ENCODE measurements around the gene SERPINA10. TPM values are rescaled to one million over a fixed set of nuclear protein-coding genes. Genes with fewer than 3 reads are reported as not detected.

Gene SERPINA10
- total and polyA plus RNA-seq, 10 of the 15 experiments (the other 5 are each of a cell fraction or from before 2014, with no cell fraction given) = not detected

DNA sequence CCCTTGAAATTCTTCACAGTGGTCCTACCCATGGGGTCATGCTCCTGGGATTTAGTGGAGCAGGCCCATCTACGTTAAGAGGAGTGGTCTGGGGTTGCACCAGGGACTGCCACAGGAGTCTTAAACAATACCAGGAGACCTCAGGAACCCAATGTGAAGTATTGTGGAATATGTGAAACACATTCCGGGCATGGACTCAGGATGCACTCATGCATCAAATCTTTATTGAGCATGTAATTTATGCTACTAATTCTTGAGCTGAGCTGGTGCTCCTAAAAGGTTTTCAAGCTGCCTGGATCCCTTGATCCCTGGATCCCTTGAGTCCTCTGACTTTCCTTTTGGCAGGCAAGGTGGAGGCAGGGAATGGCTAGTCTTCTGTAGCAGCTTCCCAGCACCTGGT, 8.8 kb downstream of the SERPINA10 start:
- intact Hi-C loops (cut with micrococcal nuclease; ENCODE audit: unreplicated experiment) (no loop called here), in situ Hi-C loops (cut with MboI) (no loop called here)
- ATAC-seq (no peak), DNase-seq (ENCODE audit: low read depth, low spot score) (no peak), FAIRE-seq (no peak)
- no peaks in the 10 kb centered on the region for H3K36me3 ChIP-seq (ENCODE audit: control insufficient read depth in 2 of 2, insufficient read depth in 2 of 2, low read length in 1 of 2)
- H2AFZ ChIP-seq (ENCODE audit: control insufficient read depth, low read depth, low read length) = no peak overlapping the region
- no peak overlapping the region for H3K27ac ChIP-seq (ENCODE audit: control insufficient read depth, insufficient read depth)
- CTCF ChIA-PET = no interaction called here
- no peaks in the 10 kb centered on the region for H3K9me3 ChIP-seq (replicated peaks; ENCODE audit: control insufficient read depth, insufficient read depth, low read length)
- H3K4me2 ChIP-seq (ENCODE audit: control insufficient read depth, insufficient read depth) = no peak overlapping the region
- SMC1A ChIA-PET (ENCODE audit: uncharacterized antibody, unreplicated experiment) = no interaction called here
- H3K79me2 ChIP-seq (ENCODE audit: control insufficient read depth, insufficient read depth, low read length) = no peaks in the 10 kb centered on the region
- no peak for TF ChIP-seq CEBPB (IDR thresholded peaks at IDR 0.05; ENCODE audit: borderline replicate concordance in 1 of 2, low read depth in 2 of 2, low read length in 2 of 2)
- TF ChIP-seq RAD21 (IDR thresholded peaks at IDR 0.05; ENCODE audit: insufficient read depth, low read depth, low read length) = no peak
- TF ChIP-seq SUZ12 (IDR thresholded peaks at IDR 0.05; ENCODE audit: unreplicated experiment) = no peak
- TF ChIP-seq, protein P1, sequence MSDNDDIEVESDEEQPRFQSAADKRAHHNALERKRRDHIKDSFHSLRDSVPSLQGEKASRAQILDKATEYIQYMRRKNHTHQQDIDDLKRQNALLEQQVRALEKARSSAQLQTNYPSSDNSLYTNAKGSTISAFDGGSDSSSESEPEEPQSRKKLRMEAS (IDR thresholded peaks at IDR 0.05; ENCODE audit: low read depth, low read length) = no peak
- no peak for TF ChIP-seq NR2F1 (conservative IDR thresholded peaks at IDR 0.05)
- TF ChIP-seq ZNF207 (IDR thresholded peaks at IDR 0.05; ENCODE audit: borderline replicate concordance) = no peak
- no peak for TF ChIP-seq HDAC6 (IDR thresholded peaks at IDR 0.05; ENCODE audit: unreplicated experiment)
- TF ChIP-seq, protein P2, sequence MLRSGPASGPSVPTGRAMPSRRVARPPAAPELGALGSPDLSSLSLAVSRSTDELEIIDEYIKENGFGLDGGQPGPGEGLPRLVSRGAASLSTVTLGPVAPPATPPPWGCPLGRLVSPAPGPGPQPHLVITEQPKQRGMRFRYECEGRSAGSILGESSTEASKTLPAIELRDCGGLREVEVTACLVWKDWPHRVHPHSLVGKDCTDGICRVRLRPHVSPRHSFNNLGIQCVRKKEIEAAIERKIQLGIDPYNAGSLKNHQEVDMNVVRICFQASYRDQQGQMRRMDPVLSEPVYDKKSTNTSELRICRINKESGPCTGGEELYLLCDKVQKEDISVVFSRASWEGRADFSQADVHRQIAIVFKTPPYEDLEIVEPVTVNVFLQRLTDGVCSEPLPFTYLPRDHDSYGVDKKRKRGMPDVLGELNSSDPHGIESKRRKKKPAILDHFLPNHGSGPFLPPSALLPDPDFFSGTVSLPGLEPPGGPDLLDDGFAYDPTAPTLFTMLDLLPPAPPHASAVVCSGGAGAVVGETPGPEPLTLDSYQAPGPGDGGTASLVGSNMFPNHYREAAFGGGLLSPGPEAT (IDR thresholded peaks at IDR 0.05; ENCODE audit: low read depth) = no peak
- BruUV-seq (replicated peaks) = no TSS peak
- H3K27me3 ChIP-seq (replicated peaks in 1 of 2; ENCODE audit: control insufficient read depth in 2 of 2, insufficient read depth in 2 of 2, low read length in 1 of 2) = no peaks in the 10 kb centered on the region
- POLR2A ChIA-PET = no interaction called here
- 43% methylated on average over 2 of the region's 2 CpGs for WGBS (ENCODE audit: insufficient coverage, insufficient replicate concordance, low lambda C conversion rate, missing lambda C conversion rate)
- RAD21 ChIA-PET (ENCODE audit: unreplicated experiment) = no interaction called here
- H3K4me1 ChIP-seq (ENCODE audit: control insufficient read depth, insufficient read depth, low read length) = no peaks in the 10 kb centered on the region
- H3K9ac ChIP-seq (ENCODE audit: control insufficient read depth, insufficient read depth, low read length) = no peak overlapping the region
- no peaks in the 10 kb centered on the region for H4K20me1 ChIP-seq (ENCODE audit: control insufficient read depth, insufficient read depth)
- H3K4me3 ChIP-seq = no peak overlapping the region

Data from GM12878 (cell line).